Right ventricle myocardium superior (tissue), 1 donor: ENCODE data around the gene PRCD. TPM values are rescaled to one million over a fixed set of nuclear protein-coding genes. Genes with fewer than 3 reads are reported as not detected.
"Not testable (repeated sequence)": the region's sequence is repeated elsewhere in the genome, so short reads cannot be mapped to it uniquely, and the experiment has no call there.

Experiments
- ATAC-seq: fragments of 200-7000 bp; cut with Tn5 transposase; one replicate; pipeline ENCODE4 v1.9.1; 2020; ENCODE audit warnings: mild to moderate bottlenecking; ENCODE audit not compliant: poor library complexity
- DNase-seq: peaks from one replicate; pipeline ENCODE4 v3.0.0-alpha.2; 2020
- intact Hi-C: fragments of 100-400 bp; cut with DNase I; formaldehyde crosslinking; loops from one replicate; pipeline ENCODE4 v1.11.2; 2022
- total RNA-seq: library from RNA; stranded (reverse); fragmentation: NEBNext Ultra II Directional; extraction: Animal tissue kit (Norgen Biotek cat#: 25700); gene quantifications from one replicate; pipeline ENCODE4 v1.2.1, GENCODE V29; 2021
- donor health status: DM: no; HTN: yes; CAD: no; lungs with severe emphysema.

PRCD gene
- total RNA-seq, 1 donor from 2014 or later = 4.0 TPM

DNA sequence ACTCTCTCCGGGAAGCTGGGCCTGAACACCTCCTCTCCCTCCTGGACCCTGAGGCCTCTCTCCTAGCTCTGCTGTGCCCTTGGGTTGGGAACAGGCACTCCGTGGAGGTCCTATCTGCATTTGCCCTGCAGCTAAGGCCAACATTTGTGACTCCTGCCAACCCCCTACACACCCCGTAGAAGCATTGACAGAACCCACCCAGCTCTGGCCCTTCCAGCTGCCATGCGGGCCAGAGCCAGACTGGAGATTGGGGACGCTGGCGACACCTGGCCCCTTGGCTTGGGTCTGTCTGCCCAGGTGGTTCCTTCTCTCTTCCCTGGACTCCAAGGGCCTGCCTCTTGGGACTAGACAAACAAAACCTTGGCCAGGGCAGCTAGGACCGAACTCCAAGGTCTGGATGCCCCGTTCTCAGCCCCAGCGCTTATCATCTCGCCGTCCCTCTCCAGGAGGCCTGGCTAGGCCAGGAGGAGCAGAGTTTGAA lies 38.0 kb upstream of the PRCD start:
- intact Hi-C loops = no loop called here
- no peak for DNase-seq
- ATAC-seq = no peak

GRCh38 chr17:76502341-76503211 lies 37.3 kb upstream of the PRCD start:
- DNase-seq = no peak
- intact Hi-C loops = no loop called here
- no peak for ATAC-seq

DNA sequence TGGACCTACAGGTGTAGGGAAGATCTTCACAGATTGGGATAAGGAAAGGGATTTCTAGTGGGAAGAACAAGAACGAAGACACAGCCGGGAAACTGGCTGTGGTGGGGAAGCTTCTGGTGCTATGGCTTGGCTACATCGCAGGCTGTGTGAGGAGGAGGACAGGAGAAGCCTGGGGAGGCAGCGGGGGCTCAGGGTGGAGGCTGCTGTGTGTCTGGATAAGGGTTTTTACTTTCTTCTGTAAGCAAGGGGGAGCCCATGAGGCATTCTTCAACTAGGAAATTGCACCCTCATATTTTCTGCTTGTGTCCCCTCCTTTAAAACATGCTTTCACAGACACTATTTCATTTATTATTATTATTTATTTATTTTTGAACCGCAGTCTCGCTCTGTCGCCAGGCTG lies 35.7 kb upstream of the PRCD start:
- intact Hi-C loops = no loop called here
- DNase-seq (no peak), ATAC-seq (no peak)

GRCh38 chr17:76506408-76507345 lies 33.2 kb upstream of the PRCD start:
- intact Hi-C loops = loop anchor here (2.0 to 5.0 kb wide), 3 partner anchors 40 to 204 kb away; partner anchors contain the start of gene AANAT
- ATAC-seq = peak; percentile 83
- peak; percentile 90 for DNase-seq

DNA sequence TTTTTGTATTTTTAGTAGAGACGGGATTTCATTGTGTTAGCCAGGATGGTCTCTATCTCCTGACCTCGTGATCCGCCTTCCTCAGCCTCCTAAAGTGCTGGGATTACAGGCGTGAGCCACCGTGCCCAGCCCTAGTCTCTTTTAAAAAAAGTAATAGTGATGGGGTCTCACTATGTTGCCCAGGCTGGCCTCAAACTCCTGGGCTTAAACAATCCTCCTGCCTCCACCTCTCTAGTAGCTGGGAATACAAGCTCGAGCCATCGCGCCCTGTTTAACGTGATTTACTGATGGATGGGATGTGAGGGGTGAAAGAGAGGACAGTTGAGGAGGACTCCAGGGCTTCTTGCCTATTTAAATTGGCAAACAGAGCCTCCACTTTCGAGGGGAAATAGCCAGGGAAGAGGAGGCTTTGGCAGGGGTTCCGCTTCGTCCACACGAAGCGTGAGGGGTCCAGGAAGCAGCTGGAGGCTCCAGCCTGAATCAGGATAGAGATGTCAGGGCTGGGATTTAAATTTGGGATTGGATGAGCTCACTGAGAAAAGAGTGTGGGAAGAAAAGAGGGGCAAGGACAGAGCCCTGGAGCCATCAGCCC lies 31.3 kb upstream of the PRCD start:
- ATAC-seq, DNase-seq: not testable (repeated sequence)
- intact Hi-C loops = loop anchor here (5.0 kb wide), 2 partner anchors 96 to 206 kb away; no protein-coding TSS in a partner anchor

DNA sequence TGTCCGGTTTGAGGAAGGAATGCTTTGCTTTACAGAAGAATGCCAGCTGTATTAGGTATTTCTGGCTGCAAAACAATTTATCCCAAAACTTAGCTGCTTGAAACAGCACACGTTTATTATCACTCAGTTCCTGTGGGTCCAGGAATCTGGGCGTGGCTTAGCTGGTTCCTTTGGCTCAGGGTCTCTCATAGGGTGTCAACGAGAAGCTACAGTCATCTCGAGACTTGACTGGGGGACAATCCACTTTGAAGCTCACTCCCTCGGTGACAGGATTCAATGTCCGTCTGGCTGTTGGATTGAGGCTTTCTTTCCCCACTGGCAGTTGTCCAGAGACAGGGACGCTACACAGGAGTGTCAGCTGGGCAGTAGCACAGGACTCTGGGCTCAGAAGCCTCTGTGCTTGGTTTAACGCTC lies 29.0 kb upstream of the PRCD start:
- DNase-seq = no peak
- no peak for ATAC-seq
- intact Hi-C loops = no loop called here

- intact Hi-C loops = no loop called here
- ATAC-seq = no peak
These were observed 28.0 kb upstream of the PRCD start for GRCh38 chr17:76511668-76512365.

GRCh38 chr17:76512366-76513305 lies 27.2 kb upstream of the PRCD start:
- DNase-seq (no peak), ATAC-seq (no peak)
- intact Hi-C loops = no loop called here

More at GRCh38 chr17:76511668-76512365, 28.0 kb upstream of the PRCD start:
- no peak for DNase-seq

GRCh38 chr17:76513306-76513692 lies 26.5 kb upstream of the PRCD start:
- DNase-seq (no peak), ATAC-seq (no peak)
- intact Hi-C loops = no loop called here

DNA sequence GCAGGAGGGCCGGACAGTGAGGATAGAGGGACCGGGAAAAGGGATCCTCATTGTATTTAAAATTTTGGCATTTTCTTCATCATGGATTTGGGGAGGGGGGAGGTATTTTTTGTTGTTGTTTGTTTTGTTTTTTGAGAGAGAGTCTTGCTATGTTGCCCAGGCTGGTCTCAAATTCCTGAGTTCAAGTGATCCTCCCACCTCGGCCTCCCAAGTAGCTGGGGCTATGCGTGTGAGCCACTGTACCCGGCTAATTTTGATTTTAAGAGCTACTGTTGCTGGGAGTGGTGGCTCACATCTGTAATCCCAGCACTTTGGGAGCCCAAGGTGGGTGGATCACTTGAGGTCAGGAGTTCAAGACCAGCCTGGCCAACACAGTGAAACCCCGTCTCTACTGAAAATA lies 25.5 kb upstream of the PRCD start:
- DNase-seq, ATAC-seq, intact Hi-C loops: not testable (repeated sequence)

DNA sequence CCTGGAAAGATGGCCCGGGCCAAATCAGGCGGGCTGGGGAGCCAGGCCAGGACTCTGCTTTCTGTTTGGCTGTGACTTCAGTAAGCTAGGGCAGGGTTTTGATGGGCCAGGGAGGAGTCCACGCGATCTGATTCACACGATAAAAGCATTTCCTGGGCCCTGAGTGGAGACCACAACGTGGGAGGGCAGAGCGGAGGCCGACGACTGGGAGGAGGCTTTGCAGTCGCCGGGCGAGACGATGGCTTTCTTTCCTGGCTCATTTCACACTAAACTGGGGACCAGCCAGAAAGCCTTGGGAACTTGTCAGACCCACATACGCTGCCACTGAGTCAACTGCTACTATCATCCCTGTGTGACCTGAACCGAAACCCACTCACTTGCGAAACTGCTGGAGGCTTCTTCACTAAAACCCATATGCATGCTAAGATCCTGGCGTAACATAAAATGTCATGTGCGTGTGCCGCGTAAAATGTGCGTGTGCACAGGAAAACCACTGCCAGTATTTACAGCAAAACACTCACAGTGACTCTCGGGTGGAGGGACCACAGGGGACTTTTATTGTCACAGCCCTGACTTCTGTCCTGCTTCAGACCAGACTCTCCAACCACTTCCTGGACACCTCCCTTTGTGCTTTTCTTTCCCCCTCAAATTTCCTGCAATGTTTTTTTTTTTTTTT lies 24.4 kb upstream of the PRCD start:
- intact Hi-C loops = no loop called here
- peak; percentile 68 for ATAC-seq
- DNase-seq = peak; percentile 80

GRCh38 chr17:76517638-76518038 lies 22.2 kb upstream of the PRCD start:
- intact Hi-C loops = no loop called here
- no peak for DNase-seq
- no peak for ATAC-seq

- ATAC-seq = no peak
- intact Hi-C loops = no loop called here
- DNase-seq = no peak
These were observed 20.5 kb upstream of the PRCD start for GRCh38 chr17:76519048-76519966.

GRCh38 chr17:76521262-76521661 lies 18.6 kb upstream of the PRCD start:
- ATAC-seq = no peak
- intact Hi-C loops = loop anchor here (5.0 to 10.0 kb wide), 2 partner anchors 64 to 101 kb away; partner anchors contain the start of gene ST6GALNAC2
- DNase-seq = no peak

GRCh38 chr17:76521683-76522082 lies 18.2 kb upstream of the PRCD start:
- intact Hi-C loops = loop anchor here (5.0 to 10.0 kb wide), 2 partner anchors 63 to 101 kb away; partner anchors contain the start of gene ST6GALNAC2
- not testable (repeated sequence) for ATAC-seq, DNase-seq
